PC-9 (cell line): Measurements from ENCODE around the gene ITIH3.

Source experiments
- CTCF ChIP-seq: fragments of 200-600 bp; sonication (generic); conservative IDR thresholded peaks from 2 replicates; pipeline ENCODE4 v1.6.1; 2017; ENCODE audit warnings: mixed run types, antibody characterized with exemption, mild to moderate bottlenecking, moderate library complexity
- EZH2 ChIP-seq: fragments of 200-600 bp; sonication (generic); IDR thresholded peaks from 2 replicates; pipeline ENCODE4 v1.8.0; 2017; ENCODE audit warnings: antibody characterized with exemption, low read depth

DNA sequence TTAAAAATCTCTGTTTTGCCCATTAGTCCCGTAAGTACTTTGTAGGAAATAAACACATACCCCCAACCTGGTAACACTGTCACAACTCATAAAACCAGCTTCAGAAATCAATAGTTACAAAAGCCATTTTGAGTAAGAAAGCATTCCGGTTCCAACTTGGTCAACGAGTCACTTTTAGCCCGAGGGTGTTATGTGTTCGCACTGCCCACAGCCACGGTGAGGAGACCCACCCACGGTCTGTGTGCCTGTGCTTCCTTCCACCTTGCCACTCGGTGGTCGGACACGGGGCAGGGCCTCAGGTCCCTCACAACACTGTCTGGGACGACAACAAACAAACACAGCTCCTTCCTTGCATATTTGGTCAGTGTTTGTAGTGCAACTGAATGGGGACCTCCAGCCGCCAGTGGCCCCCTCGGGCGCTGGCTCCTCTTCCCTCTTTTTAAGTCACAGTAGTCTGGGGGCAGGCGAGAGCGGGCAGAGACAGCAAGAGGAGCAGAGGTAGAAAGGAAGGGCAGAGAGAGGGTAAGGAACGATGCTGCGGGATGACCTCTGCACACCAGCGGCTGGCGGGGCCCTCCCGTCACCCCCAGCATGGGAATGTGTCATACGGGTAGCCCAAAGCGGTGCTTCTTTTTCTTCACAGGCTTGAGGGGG lies 45.4 kb downstream of the ITIH3 start:
- TF ChIP-seq EZH2 (no peak), CTCF (no peak)
